IMR-90 (cell line): ENCODE data around the gene CLSTN1. TPM values are rescaled to one million over a fixed set of nuclear protein-coding genes. Genes with fewer than 3 reads are reported as not detected.

Experiments used
- ATAC-seq: fragments of 200-7000 bp; cut with Tn5 transposase; 2 replicates; pipeline ENCODE4 v1.9.1; 2020; ENCODE audit warnings: low read depth, mild to moderate bottlenecking, moderate library complexity
- BruUV-seq: library from RNA; stranded (reverse); fragments of 400-500 nt; replicated peaks from 2 replicates; lab custom pipeline; 2021; lab: Mats Ljungman, UMichigan
- CTCF ChIA-PET: fragments of 300-600 bp; formaldehyde crosslinking; extraction: SDS; loops from one replicate; lab custom pipeline; 2021; ENCODE audit warnings: antibody characterized with exemption; lab: Yijun Ruan, JAX
- POLR2A ChIA-PET: fragments of 300-600 bp; sonication (Branson Sonifier 250); formaldehyde crosslinking; loops from one replicate; lab custom pipeline; 2022; ENCODE audit warnings: antibody characterized with exemption; ENCODE audit not compliant: unreplicated experiment; lab: Charles Lee
- DNase-seq: peaks from one replicate; pipeline ENCODE4 v3.0.0; 2013
- H2AFZ ChIP-seq: replicated peaks from 2 replicates; pipeline ENCODE3; 2013; ENCODE audit warnings: low read length, mild to moderate bottlenecking; ENCODE audit not compliant: poor library complexity
- H2AK5ac ChIP-seq: 2 replicates; pipeline ENCODE4 v1.6.1; 2013; ENCODE audit warnings: low read depth, low read length, inconsistent platforms
- H2AK9ac ChIP-seq: replicated peaks from 2 replicates; pipeline ENCODE3; 2013; ENCODE audit warnings: mild to moderate bottlenecking, low read depth, low read length, moderate library complexity; ENCODE audit not compliant: poor library complexity
- H2BK120ac ChIP-seq: 2 replicates; pipeline ENCODE4 v1.6.1; 2013; ENCODE audit warnings: low read depth, low read length, inconsistent platforms
- H2BK15ac ChIP-seq: 3 replicates; pipeline ENCODE4 v1.6.1; 2013; ENCODE audit warnings: low read depth, low read length, inconsistent platforms
- H2BK20ac ChIP-seq: 2 replicates; pipeline ENCODE4 v1.6.1; 2013; ENCODE audit warnings: low read depth, mild to moderate bottlenecking, inconsistent platforms, low read length, moderate library complexity
- H2BK5ac ChIP-seq: 2 replicates; pipeline ENCODE4 v1.6.1; 2013; ENCODE audit warnings: mild to moderate bottlenecking, low read depth, low read length, inconsistent platforms; ENCODE audit not compliant: poor library complexity, severe bottlenecking
- H3K14ac ChIP-seq: replicated peaks from 2 replicates; pipeline ENCODE4 v1.6.1; 2013; ENCODE audit warnings: low read depth, low read length, inconsistent platforms
- H3K18ac ChIP-seq: 2 replicates; pipeline ENCODE4 v1.6.1; 2013; ENCODE audit warnings: low read depth, low read length, control low read depth
- H3K23ac ChIP-seq: 2 replicates; pipeline ENCODE4 v1.6.1; 2013; ENCODE audit warnings: low read depth, low read length, inconsistent platforms
- H3K27ac ChIP-seq: 2 replicates; pipeline ENCODE4 v1.5.1; 2013; ENCODE audit warnings: mild to moderate bottlenecking, control low read depth, low read length; ENCODE audit not compliant: insufficient read depth
- H3K27me3 ChIP-seq: 2 replicates; pipeline ENCODE4 v1.6.1; 2013; ENCODE audit warnings: low read length; ENCODE audit not compliant: control insufficient read depth, insufficient read depth
- H3K36me3 ChIP-seq: 2 replicates; pipeline ENCODE4 v1.6.1; 2013; ENCODE audit warnings: low read length, mixed read lengths; ENCODE audit not compliant: control insufficient read depth, insufficient read depth
- H3K4ac ChIP-seq: 2 replicates; pipeline ENCODE4 v1.6.1; 2013; ENCODE audit warnings: low read depth, low read length, inconsistent platforms
- H3K4me1 ChIP-seq: 2 replicates; pipeline ENCODE4 v1.6.1; 2013; ENCODE audit warnings: low read length, mixed read lengths; ENCODE audit not compliant: control insufficient read depth, insufficient read depth
- H3K4me2 ChIP-seq: 2 replicates; pipeline ENCODE4 v1.6.1; 2013; ENCODE audit warnings: low read depth, mild to moderate bottlenecking, control low read depth, low read length, moderate library complexity
- H3K4me3 ChIP-seq: 2 replicates; pipeline ENCODE4 v1.5.1; 2013; ENCODE audit warnings: low read depth, mild to moderate bottlenecking, control low read depth, low read length, moderate library complexity; ENCODE audit not compliant: insufficient read depth
- H3K56ac ChIP-seq: 2 replicates; pipeline ENCODE4 v1.6.1; 2013; ENCODE audit warnings: low read length, inconsistent platforms; ENCODE audit not compliant: insufficient read depth; ENCODE audit errors: extremely low read depth
- H3K79me1 ChIP-seq, 2 experiments: 2 replicates each; pipeline ENCODE4 v1.6.1; 2013; ENCODE audit warnings: low read length in 2 of 2, inconsistent platforms in 1 of 2, low read depth in 1 of 2
- H3K9ac ChIP-seq: 2 replicates; pipeline ENCODE4 v1.6.1; 2013; ENCODE audit warnings: low read depth, low read length, control low read depth
- H3K9me1 ChIP-seq: 2 replicates; pipeline ENCODE4 v1.6.1; 2013; ENCODE audit warnings: low read length, inconsistent platforms; ENCODE audit not compliant: insufficient read depth
- H3K9me3 ChIP-seq: 2 replicates; pipeline ENCODE4 v1.6.1; 2013; ENCODE audit warnings: low read length; ENCODE audit not compliant: control insufficient read depth, insufficient read depth
- H4K20me1 ChIP-seq: 2 replicates; pipeline ENCODE4 v1.6.1; 2013; ENCODE audit warnings: low read length, inconsistent platforms; ENCODE audit not compliant: insufficient read depth
- H4K5ac ChIP-seq: 2 replicates; pipeline ENCODE4 v1.6.1; 2013; ENCODE audit warnings: mild to moderate bottlenecking, low read depth, low read length, control low read depth
- H4K8ac ChIP-seq, 2 experiments: 2 replicates each; pipeline ENCODE4 v1.6.1; 2013; ENCODE audit warnings: low read depth in 2 of 2, low read length in 2 of 2, control low read depth in 1 of 2, inconsistent platforms in 1 of 2
- H4K91ac ChIP-seq: 2 replicates; pipeline ENCODE4 v1.6.1; 2013; ENCODE audit warnings: low read depth, low read length, inconsistent platforms; ENCODE audit not compliant: insufficient read depth
- CHD1 ChIP-seq: IDR thresholded peaks from 2 replicates; pipeline ENCODE4 v1.6.1; 2012; ENCODE audit warnings: low read depth, low read length, improper control_type of control experiment
- ELK1 ChIP-seq: fragments of 150-350 bp; IDR thresholded peaks from 2 replicates; pipeline ENCODE4 v1.6.1; 2016; ENCODE audit warnings: low read depth, mild to moderate bottlenecking, low read length, moderate library complexity, borderline replicate concordance
- NFE2L2 ChIP-seq: fragments of 150-350 bp; IDR thresholded peaks from 2 replicates; pipeline ENCODE4 v1.6.1; 2016; ENCODE audit warnings: low read depth, mild to moderate bottlenecking, low read length
- POLR2A ChIP-seq: IDR thresholded peaks from 2 replicates; pipeline ENCODE4 v1.6.1; 2012; ENCODE audit warnings: mild to moderate bottlenecking, low read depth, low read length
- RAD21 ChIP-seq: IDR thresholded peaks from 2 replicates; pipeline ENCODE4 v1.6.1; 2012; ENCODE audit warnings: low read length, improper control_type of control experiment
- WGBS, 2 experiments: methylation state at CpG; one replicate each; pipeline versions ENCODE4 v1.1.5 to v1.1.7; 2013; ENCODE audit warnings: missing lambda C conversion rate in 2 of 2; ENCODE audit not compliant: insufficient read length in 1 of 2; ENCODE audit errors: extremely low coverage in 2 of 2; 5-methylcytosine and 5-hydroxymethylcytosine counted together
- dilution Hi-C: fragments of 300-500 bp; cut with HindIII; formaldehyde crosslinking; loops from one replicate; pipeline ENCODE4 v1.14.3; 2018; ENCODE audit warnings: low sequenced_read_pairs; ENCODE audit not compliant: unreplicated experiment
- in situ Hi-C: fragments of 300-500 bp; cut with MboI; formaldehyde crosslinking; loops from 3 replicates; pipeline ENCODE4 v1.14.3; 2019; ENCODE audit warnings: low sequenced_read_pairs, inconsistent platforms, mixed read lengths
- intact Hi-C: fragments of 100-400 bp; cut with micrococcal nuclease; formaldehyde crosslinking; loops from 2 replicates; pipeline ENCODE4 v1.10.0; 2022
- polyA plus RNA-seq, 3 experiments: library from polyadenylated mRNA; depleted of rRNA; stranded (reverse); fragments of >200 nt; gene quantifications; 2 replicates each; pipeline ENCODE4 v1.2.3, GENCODE V29; 2012; ENCODE audit warnings: low replicate concordance in 1 of 3
- total RNA-seq: library from RNA; depleted of rRNA; stranded (reverse); fragments of >200 nt; gene quantifications from 2 replicates; pipeline ENCODE4 v1.2.3, GENCODE V29; 2012

The CLSTN1 gene
- total and polyA plus RNA-seq, 2 of the 4 experiments (the other 2 are of a cell fraction), result 30.1 to 72.2 TPM

DNA sequence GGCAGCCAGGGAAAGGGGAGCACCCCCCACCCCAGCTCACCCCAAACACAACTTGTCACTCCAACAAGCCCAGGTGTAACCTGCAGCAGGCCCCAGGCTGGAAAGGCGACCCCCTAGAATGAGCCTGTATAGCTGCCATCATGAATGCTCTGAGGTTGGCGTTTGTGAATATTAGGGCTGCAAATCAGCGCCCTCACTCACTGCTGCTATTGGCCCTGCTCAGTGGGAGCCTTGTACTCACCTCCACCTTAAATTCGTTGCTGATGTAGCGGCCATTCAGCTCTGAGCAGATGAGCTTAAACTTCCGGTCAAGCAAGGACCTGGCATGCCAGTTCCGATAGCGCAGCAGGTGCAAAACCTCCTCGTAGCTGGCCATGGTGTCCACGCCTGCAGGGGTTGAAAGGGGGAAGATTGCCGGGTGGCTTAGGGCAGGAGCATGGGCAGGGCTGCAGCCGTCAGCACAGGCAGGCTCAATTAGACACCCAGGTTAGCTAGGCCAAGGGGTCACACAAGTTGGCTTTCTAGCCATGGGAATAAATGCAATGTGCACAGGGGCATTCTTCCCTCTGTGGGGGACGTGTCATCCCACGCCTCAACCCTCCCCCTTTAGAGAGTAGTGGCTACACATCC, 90.5 kb downstream of the CLSTN1 start:
- no peak overlapping the region for H4K91ac ChIP-seq
- no peak overlapping the region for H3K4me2 ChIP-seq
- peaks cover 4% of the 10 kb centered on the region; the same call in 1 of the 2 replicates for H4K20me1 ChIP-seq
- H2AFZ ChIP-seq, result peak overlapping the region; percentile 10
- no peak overlapping the region for H3K27ac ChIP-seq
- 98% methylated on average over 7 of the region's 14 CpGs; no CpG with 5 or more reads in 1 of the 2 experiments for WGBS, 2 experiments
- peaks cover 85% of the 10 kb centered on the region for H3K36me3 ChIP-seq
- H3K4me3 ChIP-seq, result no peak overlapping the region
- no peak for DNase-seq
- no peak overlapping the region for H4K5ac ChIP-seq
- dilution Hi-C loops, result no loop called here
- H4K8ac ChIP-seq, result no peak overlapping the region
- no peak overlapping the region for H2BK120ac ChIP-seq
- ChIA-PET POLR2A (no interaction called here), CTCF (interaction anchor here (0.6 kb wide), 1 partner anchor 96 kb away, joined by 3 read pairs; no protein-coding TSS in a partner anchor)
- no peak overlapping the region for H2BK20ac ChIP-seq
- TF ChIP-seq ELK1, result no peak
- no peak for TF ChIP-seq RAD21
- no peak for TF ChIP-seq NFE2L2
- TF ChIP-seq CHD1, result no peak
- no peak for TF ChIP-seq POLR2A
- no peak overlapping the region for H3K18ac ChIP-seq
- no peak overlapping the region for H3K56ac ChIP-seq
- H3K9ac ChIP-seq, result no peak overlapping the region
- in situ Hi-C loops, result no loop called here
- no peak overlapping the region for H2AK9ac ChIP-seq
- no peak overlapping the region for H3K14ac ChIP-seq
- H3K23ac ChIP-seq, result no peak overlapping the region
- H3K4ac ChIP-seq, result no peak overlapping the region
- no peaks in the 10 kb centered on the region for H3K9me3 ChIP-seq
- no peaks in the 10 kb centered on the region for H3K27me3 ChIP-seq
- H2BK5ac ChIP-seq, result no peak overlapping the region
- no peak overlapping the region for H2BK15ac ChIP-seq
- no peaks in the 10 kb centered on the region; the same call in 1 of the 2 replicates for H3K9me1 ChIP-seq
- H2AK5ac ChIP-seq, result no peak overlapping the region
- intact Hi-C loops, result no loop called here
- no peak for ATAC-seq
- no peaks in the 10 kb centered on the region for H3K79me1 ChIP-seq
- no TSS peak for BruUV-seq
- no peaks in the 10 kb centered on the region for H3K4me1 ChIP-seq
